Transverse colon (tissue), 3 donors: Measurements from ENCODE around the gene STAM.

ENCODE experiments used
- CTCF ChIP-seq, 5 experiments: fragments of 200-600 bp in 3 of 5; fragments of 450-650 bp in 2 of 5; sonication (generic) in 3 of 5; IDR thresholded peaks; 1 replicate in 2 of 5; 2 replicates in 3 of 5; pipeline ENCODE4 v1.5.1; 2016 to 2017; ENCODE audit warnings: antibody characterized with exemption in 5 of 5, inconsistent platforms in 3 of 5, mild to moderate bottlenecking in 2 of 5, moderate library complexity in 1 of 5
- EP300 ChIP-seq: sonication (generic); formaldehyde crosslinking; IDR thresholded peaks from one replicate; pipeline ENCODE4 v1.6.1; 2017; ENCODE audit warnings: antibody characterized with exemption, low read depth
- POLR2A ChIP-seq: fragments of 450-650 bp; IDR thresholded peaks from one replicate; pipeline ENCODE4 v1.6.1; 2016; ENCODE audit warnings: antibody characterized with exemption, mild to moderate bottlenecking, moderate library complexity

GRCh38 chr10:17637869-17638268 is 6.1 kb upstream of the STAM start:
- TF ChIP-seq CTCF (IDR thresholded peaks at IDR 0.05) (no peak), EP300 (no peak), POLR2A (no peak)
